GM13976 (cell line): ENCODE results near the gene PRRT4.

ENCODE experiments used
- DNase-seq: peaks from one replicate; pipeline ENCODE4 v3.0.0; 2012; ENCODE audit warnings: low spot score
- in situ Hi-C: fragments of 300-500 bp; cut with MboI; formaldehyde crosslinking; loops from one replicate; pipeline ENCODE4 v1.12.0; 2022; ENCODE audit warnings: low sequenced_read_pairs, mixed read lengths, inconsistent platforms; ENCODE audit not compliant: unreplicated experiment
- TF ChIP-seq, protein P1 (sequence below): IDR thresholded peaks from 2 replicates; pipeline ENCODE4 v1.5.1; 2012; ENCODE audit warnings: borderline replicate concordance, mild to moderate bottlenecking; ENCODE audit not compliant: insufficient read depth; ENCODE audit errors: extremely low read depth, missing control alignments, control extremely low read depth

The PRRT4 gene

GRCh38 chr7:128402356-128402755 is 40.9 kb upstream of the PRRT4 start:
- no peak for DNase-seq
- in situ Hi-C loops, result no loop called here
- TF ChIP-seq, protein P1, sequence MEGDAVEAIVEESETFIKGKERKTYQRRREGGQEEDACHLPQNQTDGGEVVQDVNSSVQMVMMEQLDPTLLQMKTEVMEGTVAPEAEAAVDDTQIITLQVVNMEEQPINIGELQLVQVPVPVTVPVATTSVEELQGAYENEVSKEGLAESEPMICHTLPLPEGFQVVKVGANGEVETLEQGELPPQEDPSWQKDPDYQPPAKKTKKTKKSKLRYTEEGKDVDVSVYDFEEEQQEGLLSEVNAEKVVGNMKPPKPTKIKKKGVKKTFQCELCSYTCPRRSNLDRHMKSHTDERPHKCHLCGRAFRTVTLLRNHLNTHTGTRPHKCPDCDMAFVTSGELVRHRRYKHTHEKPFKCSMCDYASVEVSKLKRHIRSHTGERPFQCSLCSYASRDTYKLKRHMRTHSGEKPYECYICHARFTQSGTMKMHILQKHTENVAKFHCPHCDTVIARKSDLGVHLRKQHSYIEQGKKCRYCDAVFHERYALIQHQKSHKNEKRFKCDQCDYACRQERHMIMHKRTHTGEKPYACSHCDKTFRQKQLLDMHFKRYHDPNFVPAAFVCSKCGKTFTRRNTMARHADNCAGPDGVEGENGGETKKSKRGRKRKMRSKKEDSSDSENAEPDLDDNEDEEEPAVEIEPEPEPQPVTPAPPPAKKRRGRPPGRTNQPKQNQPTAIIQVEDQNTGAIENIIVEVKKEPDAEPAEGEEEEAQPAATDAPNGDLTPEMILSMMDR, result no peak

- no peak for DNase-seq
- TF ChIP-seq, protein P1, result no peak
- in situ Hi-C loops, result no loop called here
Measured at GRCh38 chr7:128400566-128400965, 39.1 kb upstream of the PRRT4 start.

GRCh38 chr7:128399991-128400390 is 38.5 kb upstream of the PRRT4 start:
- in situ Hi-C loops, result no loop called here
- TF ChIP-seq, protein P1, result no peak

DNA sequence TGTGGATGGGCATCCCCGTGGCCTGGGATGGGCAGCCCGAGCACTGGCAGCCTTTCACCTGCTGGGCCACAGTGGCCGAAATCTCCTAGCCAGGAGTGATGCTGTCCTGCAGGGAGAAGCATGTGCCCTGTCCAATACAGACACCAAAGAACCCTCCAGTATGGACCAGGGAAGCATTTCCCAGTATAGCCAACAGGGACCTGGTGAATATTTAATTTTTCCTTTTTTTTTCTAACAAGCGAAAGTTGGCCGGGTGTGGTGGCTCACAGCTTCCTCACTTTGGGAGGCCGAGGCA is 37.3 kb upstream of the PRRT4 start:
- in situ Hi-C loops, result no loop called here
- no peak for DNase-seq
- TF ChIP-seq, protein P1, result no peak

More at GRCh38 chr7:128399991-128400390, 38.5 kb upstream of the PRRT4 start:
- DNase-seq, result no peak

DNA sequence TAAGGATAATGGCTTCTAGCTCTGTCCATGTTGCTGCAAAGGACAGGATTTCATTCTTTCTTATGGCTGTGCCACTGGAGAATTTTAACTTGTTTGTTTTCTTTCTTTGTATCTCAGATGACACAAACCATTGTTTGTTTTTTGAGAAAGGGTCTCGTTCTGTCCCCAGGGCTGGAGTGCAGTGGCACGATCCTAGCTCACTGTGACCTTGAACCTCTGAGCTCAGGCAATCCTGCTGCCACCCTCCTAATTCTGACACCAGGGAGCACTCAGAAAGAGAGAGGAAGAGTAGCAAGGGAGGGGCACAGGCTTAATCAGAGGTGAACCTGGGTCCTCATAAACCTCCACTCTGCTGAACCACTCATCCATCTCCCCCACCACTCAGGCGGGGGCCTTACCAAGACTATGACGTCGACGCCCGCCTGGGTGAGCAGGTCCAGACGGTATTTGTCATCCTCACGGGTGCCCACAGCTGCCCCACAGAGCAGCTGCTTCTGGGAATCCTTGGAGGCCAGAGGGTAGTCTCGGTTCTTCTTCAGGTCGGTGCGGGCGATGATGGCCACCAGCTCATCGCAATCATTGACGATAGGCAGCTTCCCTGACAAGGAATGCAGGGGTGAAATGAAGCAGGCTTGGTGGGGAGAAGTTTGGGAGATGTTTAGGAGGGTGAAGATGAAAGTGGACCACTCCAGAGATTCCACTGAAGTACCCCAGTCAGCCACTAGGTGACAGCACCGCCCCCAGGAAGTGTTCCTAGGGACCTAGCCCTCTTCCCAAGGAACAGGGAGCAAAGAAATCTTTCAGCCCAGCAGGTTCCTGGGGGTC is 36.7 kb upstream of the PRRT4 start:
- DNase-seq, result peak; percentile 69
- in situ Hi-C loops, result no loop called here

DNA sequence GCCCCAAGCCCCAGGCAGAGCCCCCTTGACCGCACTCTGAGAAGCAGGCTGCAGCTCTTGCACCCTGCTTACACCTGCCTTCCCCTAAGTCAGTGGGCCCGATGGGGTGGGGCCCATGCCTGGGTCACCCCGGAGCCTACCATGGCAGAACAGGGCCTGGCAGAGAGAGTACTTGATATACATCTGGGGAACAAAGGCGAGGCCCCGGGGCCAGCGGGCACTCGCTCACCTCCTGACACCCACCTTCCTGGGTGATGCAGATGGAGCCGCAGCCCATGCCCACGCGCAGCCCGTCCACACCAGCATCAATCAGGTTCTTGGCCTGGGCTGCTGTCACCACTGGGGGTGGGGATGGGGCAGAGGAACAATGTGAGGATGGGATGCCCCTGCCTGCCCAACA is 34.9 kb upstream of the PRRT4 start:
- TF ChIP-seq, protein P1, result no peak
- no peak for DNase-seq
- in situ Hi-C loops, result no loop called here

More for the DNA sequence above, 36.7 kb upstream of the PRRT4 start:
- TF ChIP-seq, protein P1, result peak; percentile 77

GRCh38 chr7:128395748-128396147 is 34.3 kb upstream of the PRRT4 start:
- DNase-seq, result peak; percentile 37
- TF ChIP-seq, protein P1, result no peak
- in situ Hi-C loops, result no loop called here
